ENCODE data around the gene CAV1.

DNA sequence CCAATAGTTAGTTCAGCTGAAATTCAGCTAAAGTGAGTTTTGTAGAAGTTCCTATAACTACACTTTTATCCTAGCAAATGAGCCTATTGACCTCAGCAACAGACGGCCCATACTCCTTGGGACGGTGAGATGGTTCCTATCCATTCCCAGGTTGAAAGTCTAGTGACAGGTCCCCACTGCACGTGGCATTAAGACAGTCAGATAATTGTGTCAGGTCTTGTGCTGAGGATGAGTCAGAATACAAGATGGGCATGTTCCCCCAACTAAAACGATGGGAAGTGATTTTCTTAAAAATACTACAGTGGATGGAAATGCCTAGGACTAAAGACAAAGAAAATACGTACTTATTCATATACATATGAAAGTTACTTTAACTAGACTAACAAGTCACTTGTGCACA is 2.1 kb downstream of the CAV1 start:
- TF ChIP-seq POLR2A (IDR thresholded peaks at IDR 0.05), result no peak
- TF ChIP-seq, protein P1, sequence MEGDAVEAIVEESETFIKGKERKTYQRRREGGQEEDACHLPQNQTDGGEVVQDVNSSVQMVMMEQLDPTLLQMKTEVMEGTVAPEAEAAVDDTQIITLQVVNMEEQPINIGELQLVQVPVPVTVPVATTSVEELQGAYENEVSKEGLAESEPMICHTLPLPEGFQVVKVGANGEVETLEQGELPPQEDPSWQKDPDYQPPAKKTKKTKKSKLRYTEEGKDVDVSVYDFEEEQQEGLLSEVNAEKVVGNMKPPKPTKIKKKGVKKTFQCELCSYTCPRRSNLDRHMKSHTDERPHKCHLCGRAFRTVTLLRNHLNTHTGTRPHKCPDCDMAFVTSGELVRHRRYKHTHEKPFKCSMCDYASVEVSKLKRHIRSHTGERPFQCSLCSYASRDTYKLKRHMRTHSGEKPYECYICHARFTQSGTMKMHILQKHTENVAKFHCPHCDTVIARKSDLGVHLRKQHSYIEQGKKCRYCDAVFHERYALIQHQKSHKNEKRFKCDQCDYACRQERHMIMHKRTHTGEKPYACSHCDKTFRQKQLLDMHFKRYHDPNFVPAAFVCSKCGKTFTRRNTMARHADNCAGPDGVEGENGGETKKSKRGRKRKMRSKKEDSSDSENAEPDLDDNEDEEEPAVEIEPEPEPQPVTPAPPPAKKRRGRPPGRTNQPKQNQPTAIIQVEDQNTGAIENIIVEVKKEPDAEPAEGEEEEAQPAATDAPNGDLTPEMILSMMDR (IDR thresholded peaks at IDR 0.05), result no peak
